MM.1S (cell line): ENCODE measurements around the gene SLC2A10.

ENCODE experiments used
- CTCF ChIP-seq: fragments of 300-600 bp; sonication (generic); IDR thresholded peaks from 2 replicates; pipeline ENCODE4 v1.5.1; 2016; ENCODE audit warnings: antibody characterized with exemption, low read length, mixed read lengths
- EZH2phosphoT487 ChIP-seq: fragments of 300-600 bp; sonication (generic); IDR thresholded peaks from 2 replicates; pipeline ENCODE4 v1.6.1; 2018; ENCODE audit warnings: antibody characterized with exemption, low read length

- TF ChIP-seq CTCF (no peak), EZH2phosphoT487 (no peak)
Observed at GRCh38 chr20:46660487-46660886, 49.0 kb upstream of the SLC2A10 start.
